IPS DF 19.7 (cell line): ENCODE data around the gene RCC2.
A peak's percentile ranks its signal among the peaks of the same experiment; 100 is the strongest.
"Not testable (repeated sequence)": the region's sequence is repeated elsewhere in the genome, so short reads cannot be mapped to it uniquely, and the experiment has no call there.

Source experiments
- DNase-seq: peaks from one replicate; pipeline ENCODE4 v3.0.0-alpha.2; 2013; ENCODE audit warnings: low read depth, low spot score

The RCC2 gene

GRCh38 chr1:17439250-17440073 lies at the start of gene RCC2:
Gene RCC2, minus strand, starts transcription at chr1:17439677. Its CDS starts 1,163 bp downstream, at chr1:17438514.
- no peak for DNase-seq

- DNase-seq = no peak
Observed at GRCh38 chr1:17486242-17486641, 46.8 kb upstream of the RCC2 start.

- DNase-seq = no peak
Observed at GRCh38 chr1:17485281-17485680, 45.8 kb upstream of the RCC2 start.

GRCh38 chr1:17481981-17482380 lies 42.5 kb upstream of the RCC2 start:
- not testable (repeated sequence) for DNase-seq

GRCh38 chr1:17480846-17481245 lies 41.4 kb upstream of the RCC2 start:
- no peak for DNase-seq

- DNase-seq = no peak
Observed at GRCh38 chr1:17475752-17476151, 36.3 kb upstream of the RCC2 start.

GRCh38 chr1:17474836-17475555 lies 35.5 kb upstream of the RCC2 start:
- not testable (repeated sequence) for DNase-seq

- no peak for DNase-seq
Observed at GRCh38 chr1:17472814-17473213, 33.3 kb upstream of the RCC2 start.

- DNase-seq = no peak
Observed at GRCh38 chr1:17471393-17471792, 31.9 kb upstream of the RCC2 start.

- peak; percentile 98 for DNase-seq
Observed at GRCh38 chr1:17470021-17470799, 30.7 kb upstream of the RCC2 start.

GRCh38 chr1:17468357-17469265 lies 29.1 kb upstream of the RCC2 start:
- not testable (repeated sequence) for DNase-seq

GRCh38 chr1:17466359-17466758 lies 26.9 kb upstream of the RCC2 start:
- no peak for DNase-seq

- DNase-seq = no peak
Observed at GRCh38 chr1:17465228-17465627, 25.8 kb upstream of the RCC2 start.

GRCh38 chr1:17463991-17464390 lies 24.5 kb upstream of the RCC2 start:
- DNase-seq = no peak

GRCh38 chr1:17462669-17463068 lies 23.2 kb upstream of the RCC2 start:
- no peak for DNase-seq

- no peak for DNase-seq
Observed at GRCh38 chr1:17460219-17460618, 20.7 kb upstream of the RCC2 start.

GRCh38 chr1:17458794-17459193 lies 19.3 kb upstream of the RCC2 start:
- DNase-seq = no peak

GRCh38 chr1:17452686-17453085 lies 13.2 kb upstream of the RCC2 start:
- DNase-seq = no peak

- not testable (repeated sequence) for DNase-seq
Observed at GRCh38 chr1:17452203-17452602, 12.7 kb upstream of the RCC2 start.

GRCh38 chr1:17451731-17452130 lies 12.3 kb upstream of the RCC2 start:
- no peak for DNase-seq

- no peak for DNase-seq
Observed at GRCh38 chr1:17447501-17447992, 8.1 kb upstream of the RCC2 start.
